Fibroblast of lung (primary cell): Measurements from ENCODE around the gene FMN1.

ENCODE experiments used
- CTCF ChIP-seq, 2 donors: IDR thresholded peaks in 1 of 2; conservative IDR thresholded peaks in 1 of 2; 1 replicate in 1 of 2; 2 replicates in 1 of 2; pipeline ENCODE4 v1.5.1; 2011 to 2012; ENCODE audit warnings: low read length in 2 of 2, control low read depth in 1 of 2, inconsistent platforms in 1 of 2, low read depth in 1 of 2, mild to moderate bottlenecking in 1 of 2
- EZH2 ChIP-seq: IDR thresholded peaks from 2 replicates; pipeline ENCODE4 v1.5.1; 2012; ENCODE audit warnings: low read length, control low read depth, mild to moderate bottlenecking; ENCODE audit errors: missing control alignments

DNA sequence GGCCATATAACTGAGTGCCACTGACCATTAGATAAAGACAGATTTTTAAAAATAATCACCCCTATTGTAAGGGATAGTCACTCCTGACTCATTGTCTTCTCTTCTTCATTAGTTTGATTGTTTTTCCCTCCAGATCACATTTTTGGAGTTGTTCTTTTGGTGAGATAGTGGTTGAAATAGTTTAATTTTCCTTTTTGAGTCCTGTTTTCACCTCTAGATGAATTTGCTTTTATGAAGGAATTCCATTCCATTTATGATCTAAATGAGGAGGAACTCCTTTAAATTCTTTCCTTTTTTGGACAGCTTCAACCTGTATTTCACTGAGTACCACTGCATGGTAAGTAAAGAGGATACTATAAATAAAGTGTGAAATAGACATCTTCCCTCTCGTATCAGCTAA is 364.3 kb downstream of the FMN1 start:
- TF ChIP-seq CTCF (conservative IDR thresholded peaks at IDR 0.05 in 1 of 2, IDR thresholded peaks at IDR 0.05 in 1 of 2; ENCODE audit: low read depth in 1 of 2, low read length in 2 of 2) (no peak), EZH2 (no peak)
